T-helper 1 cell treated with Interleukin-12 subunit alpha and Interleukin-12 subunit beta and Interleukin-4 antibody, amounts not matched to agents 30 μg/mL and 1 μg/mL, for 36 hours (primary cell): Measurements from ENCODE around the gene TNFRSF25.

Experiments
- H3K27ac Mint-ChIP-seq: one replicate; pipeline ENCODE4 v1.8.0; 2021; ENCODE audit warnings: mild to moderate bottlenecking, mixed read lengths
- H3K27me3 Mint-ChIP-seq: one replicate; pipeline ENCODE4 v1.8.0; 2021; ENCODE audit warnings: low read depth, mixed read lengths
- H3K36me3 Mint-ChIP-seq: one replicate; pipeline ENCODE4 v1.8.0; 2021; ENCODE audit warnings: low read depth, mixed read lengths
- H3K4me1 Mint-ChIP-seq: one replicate; pipeline ENCODE4 v1.8.0; 2021; ENCODE audit warnings: low read depth, mixed read lengths
- H3K4me3 Mint-ChIP-seq: one replicate; pipeline ENCODE4 v1.8.0; 2021; ENCODE audit warnings: mild to moderate bottlenecking, moderate library complexity, mixed read lengths
- H3K9me3 Mint-ChIP-seq: one replicate; pipeline ENCODE4 v1.8.0; 2021; ENCODE audit warnings: mixed read lengths

TNFRSF25 gene

DNA sequence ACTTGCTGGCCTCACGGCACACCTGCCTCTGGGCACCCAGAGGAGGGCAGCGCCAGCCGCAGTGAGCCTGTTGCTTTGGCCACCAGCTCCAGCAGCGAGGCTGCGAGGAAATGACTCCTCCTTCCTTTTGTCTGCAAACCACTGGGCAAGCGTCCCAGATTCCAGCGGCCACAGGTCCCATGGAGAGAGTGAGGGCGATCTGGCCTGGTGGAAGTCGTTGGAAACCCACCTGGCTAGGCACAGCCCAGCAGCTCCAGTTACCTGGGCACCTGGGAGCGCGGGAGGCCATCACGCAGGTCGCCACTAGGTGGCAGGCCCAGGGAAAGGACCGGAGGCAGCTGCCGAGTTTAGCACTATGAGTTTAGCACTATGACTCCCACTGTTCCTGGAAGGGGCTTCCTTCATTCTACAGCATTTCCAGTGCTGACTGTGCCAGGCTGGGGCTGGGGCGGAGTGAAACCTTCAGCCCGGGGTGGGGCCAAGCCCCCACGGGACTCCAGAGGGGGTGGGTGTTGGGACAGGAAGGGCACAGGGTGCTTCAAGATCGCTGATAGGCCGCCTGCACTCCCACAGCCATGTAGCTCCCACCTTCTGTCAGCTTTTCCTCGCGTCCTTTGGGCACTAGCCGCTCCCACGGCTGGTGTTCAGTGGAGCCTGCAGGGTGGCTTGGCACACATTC lies 42.5 kb downstream of the TNFRSF25 start:
- Mint-ChIP-seq H3K27ac (no peak overlapping the region), H3K36me3 (no peaks in the 10 kb centered on the region), H3K27me3 (peaks cover 59% of the 10 kb centered on the region), H3K4me3 (peak overlapping the region; percentile 31), H3K9me3 (no peaks in the 10 kb centered on the region), H3K4me1 (peaks cover 13% of the 10 kb centered on the region)

DNA sequence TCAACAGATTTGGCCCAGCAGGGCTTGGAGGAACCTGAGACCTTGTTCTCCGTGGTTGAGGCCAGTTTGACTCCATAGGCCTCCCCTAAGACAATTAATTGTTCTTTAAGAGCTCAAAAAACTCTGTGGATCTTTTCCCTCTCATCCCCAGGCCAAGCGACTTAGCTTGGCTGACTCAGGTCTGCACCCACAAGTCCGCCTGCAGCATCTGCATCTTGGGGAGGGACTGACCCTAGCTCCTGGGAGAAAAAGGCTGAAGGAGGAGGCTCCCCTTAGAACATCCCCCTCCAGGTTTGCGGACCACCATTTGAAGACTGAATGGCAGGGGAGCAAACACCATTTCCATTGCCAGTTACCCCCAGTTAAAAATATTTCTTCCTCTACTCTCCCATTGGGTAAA lies 44.7 kb downstream of the TNFRSF25 start:
- Mint-ChIP-seq H3K36me3 (no peaks in the 10 kb centered on the region), H3K4me1 (peaks cover 13% of the 10 kb centered on the region), H3K4me3 (no peak overlapping the region), H3K27ac (no peak overlapping the region), H3K27me3 (peaks cover 70% of the 10 kb centered on the region), H3K9me3 (no peaks in the 10 kb centered on the region)

DNA sequence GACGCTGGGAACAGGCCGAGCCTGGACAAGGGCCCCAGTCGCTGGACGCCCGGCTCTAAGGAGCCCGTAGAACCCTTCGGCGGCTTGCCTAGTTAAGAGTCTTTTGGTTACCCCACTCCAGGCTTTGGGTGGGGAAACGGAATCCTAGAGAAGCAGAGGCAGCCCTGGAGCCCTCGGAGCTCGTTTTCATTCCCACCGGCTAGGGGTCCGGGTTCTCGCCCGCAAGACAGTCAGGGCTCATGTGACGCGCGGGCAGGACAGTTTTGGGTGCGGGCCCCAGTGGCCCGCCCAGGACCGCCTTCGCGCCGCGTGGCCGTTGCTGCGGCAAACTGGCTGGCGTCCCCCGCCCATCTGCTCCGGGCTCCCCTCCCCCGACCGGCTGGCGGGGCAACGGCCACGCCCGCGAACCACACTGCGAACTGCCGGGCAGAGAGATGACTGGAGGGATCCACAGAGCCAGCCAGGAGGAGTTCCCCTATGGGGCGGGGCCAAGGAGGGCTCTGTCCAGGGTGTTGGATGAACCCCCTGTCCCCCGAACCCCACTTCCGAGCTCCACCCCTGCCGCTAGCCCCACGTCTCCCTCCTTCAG lies 45.4 kb downstream of the TNFRSF25 start:
- Mint-ChIP-seq H3K9me3 (no peaks in the 10 kb centered on the region), H3K27ac (no peak overlapping the region), H3K4me1 (peaks cover 13% of the 10 kb centered on the region), H3K27me3 (peaks cover 72% of the 10 kb centered on the region), H3K4me3 (no peak overlapping the region), H3K36me3 (no peaks in the 10 kb centered on the region)

DNA sequence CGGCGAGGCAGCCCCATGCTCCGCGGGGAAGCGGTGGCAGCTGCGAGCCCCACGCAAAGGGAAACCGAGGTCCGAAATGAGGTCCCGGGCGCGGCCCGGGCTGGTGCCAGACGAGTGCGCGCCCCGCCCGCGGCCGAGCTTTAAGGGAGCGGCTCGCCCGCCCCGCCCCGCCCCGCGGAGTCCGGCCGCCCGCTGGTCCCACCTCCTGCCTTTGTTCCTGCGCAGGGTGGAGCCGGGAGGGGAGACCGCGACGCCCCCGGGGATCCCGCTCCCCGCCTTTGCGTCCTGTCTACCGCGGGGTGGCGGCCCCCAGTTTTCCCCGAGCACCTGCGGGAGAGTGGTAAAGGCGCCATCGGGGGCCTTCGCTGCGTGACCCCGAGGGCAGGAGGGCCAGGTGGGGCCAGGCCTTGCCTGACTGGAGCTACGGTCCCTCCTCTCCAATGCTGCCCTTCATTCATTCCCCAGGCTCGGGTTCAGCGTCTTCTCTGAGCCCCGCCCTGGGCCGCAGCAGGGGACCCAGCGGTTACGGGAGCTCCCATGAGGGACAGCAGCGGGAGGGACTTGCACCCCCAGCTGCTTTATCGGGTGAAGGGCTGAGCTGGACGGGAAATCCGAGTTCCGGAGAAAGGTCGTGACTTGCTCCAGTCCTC lies 46.0 kb downstream of the TNFRSF25 start, which contains the start of gene HES2:
Gene HES2, minus strand, starts transcription at position 116 of the 650 bp plus-strand sequence. Its CDS starts 99 bp downstream, at position 17.
- H3K27me3 Mint-ChIP-seq: peaks cover 74% of the 10 kb centered on the region
- no peaks in the 10 kb centered on the region for H3K36me3 Mint-ChIP-seq
- H3K4me1 Mint-ChIP-seq: peaks cover 17% of the 10 kb centered on the region
- no peaks in the 10 kb centered on the region for H3K9me3 Mint-ChIP-seq
- H3K27ac Mint-ChIP-seq: no peak within 1 kb of the TSS
- H3K4me3 Mint-ChIP-seq: peak within 1 kb of the TSS; percentile 37

DNA sequence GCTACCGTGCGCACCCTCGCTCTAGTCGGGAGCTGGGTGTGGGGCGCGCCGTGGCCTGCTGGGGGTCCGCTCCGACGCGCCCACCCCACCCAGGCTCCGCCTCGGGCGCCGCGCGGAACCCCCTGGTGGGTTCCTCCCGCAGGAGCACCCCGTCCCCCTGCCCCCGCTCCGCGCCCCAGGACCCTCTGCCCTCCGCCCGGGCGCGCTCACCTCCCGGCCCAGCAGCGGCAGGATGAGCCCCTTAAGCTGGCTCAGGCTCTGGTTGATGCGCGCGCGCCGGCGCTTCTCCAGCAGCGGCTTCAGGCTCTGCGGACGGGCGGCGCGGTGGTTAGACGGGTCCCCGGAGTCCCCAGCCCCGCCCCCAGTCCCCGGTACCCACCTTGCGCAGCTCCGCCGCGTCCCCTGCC lies 46.6 kb downstream of the TNFRSF25 start:
- H3K27ac Mint-ChIP-seq: no peak overlapping the region
- peaks cover 79% of the 10 kb centered on the region for H3K27me3 Mint-ChIP-seq
- H3K4me1 Mint-ChIP-seq: peaks cover 21% of the 10 kb centered on the region
- no peaks in the 10 kb centered on the region for H3K36me3 Mint-ChIP-seq
- H3K9me3 Mint-ChIP-seq: no peaks in the 10 kb centered on the region
- H3K4me3 Mint-ChIP-seq: peak overlapping the region; percentile 37

DNA sequence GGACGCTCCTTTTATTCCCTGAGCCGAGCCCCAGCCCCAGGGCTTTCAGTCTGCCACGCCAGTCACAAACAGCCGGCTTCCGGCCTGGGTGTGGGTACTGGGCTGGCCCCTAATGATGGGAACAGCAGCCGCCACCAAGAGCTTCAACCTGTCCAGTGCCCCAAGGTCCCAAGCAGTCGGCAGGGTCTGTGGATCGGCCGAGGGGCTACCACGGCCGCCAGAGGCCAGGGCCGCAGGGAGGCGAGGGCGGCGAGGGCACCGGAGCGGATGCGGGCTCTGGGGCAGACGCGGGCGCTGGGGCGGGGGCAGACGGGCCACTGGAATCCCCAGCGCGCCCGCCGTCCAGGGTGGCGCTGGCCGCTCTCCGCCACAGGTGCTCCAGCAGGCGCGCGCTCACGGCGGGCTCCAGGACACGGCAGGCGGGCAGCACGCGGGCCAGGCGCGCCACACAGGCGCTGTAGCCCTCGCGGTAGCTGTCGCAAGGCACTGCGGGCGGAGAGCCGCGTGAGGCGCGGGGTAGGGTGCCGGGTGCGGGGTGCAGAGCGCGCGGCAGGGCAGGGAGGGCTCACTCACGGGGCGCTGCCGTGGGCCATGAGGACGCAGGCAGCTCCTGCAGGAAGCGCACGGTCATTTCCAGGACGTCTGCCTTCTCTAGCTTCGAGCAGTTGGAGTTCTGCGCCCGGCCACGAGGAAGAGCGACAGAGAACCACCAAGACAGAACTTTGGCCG lies 47.1 kb downstream of the TNFRSF25 start:
- no peak overlapping the region for H3K27ac Mint-ChIP-seq
- no peaks in the 10 kb centered on the region for H3K9me3 Mint-ChIP-seq
- H3K4me1 Mint-ChIP-seq: peaks cover 20% of the 10 kb centered on the region
- H3K36me3 Mint-ChIP-seq: no peaks in the 10 kb centered on the region
- peaks cover 77% of the 10 kb centered on the region for H3K27me3 Mint-ChIP-seq
- H3K4me3 Mint-ChIP-seq: peak overlapping the region; percentile 37

DNA sequence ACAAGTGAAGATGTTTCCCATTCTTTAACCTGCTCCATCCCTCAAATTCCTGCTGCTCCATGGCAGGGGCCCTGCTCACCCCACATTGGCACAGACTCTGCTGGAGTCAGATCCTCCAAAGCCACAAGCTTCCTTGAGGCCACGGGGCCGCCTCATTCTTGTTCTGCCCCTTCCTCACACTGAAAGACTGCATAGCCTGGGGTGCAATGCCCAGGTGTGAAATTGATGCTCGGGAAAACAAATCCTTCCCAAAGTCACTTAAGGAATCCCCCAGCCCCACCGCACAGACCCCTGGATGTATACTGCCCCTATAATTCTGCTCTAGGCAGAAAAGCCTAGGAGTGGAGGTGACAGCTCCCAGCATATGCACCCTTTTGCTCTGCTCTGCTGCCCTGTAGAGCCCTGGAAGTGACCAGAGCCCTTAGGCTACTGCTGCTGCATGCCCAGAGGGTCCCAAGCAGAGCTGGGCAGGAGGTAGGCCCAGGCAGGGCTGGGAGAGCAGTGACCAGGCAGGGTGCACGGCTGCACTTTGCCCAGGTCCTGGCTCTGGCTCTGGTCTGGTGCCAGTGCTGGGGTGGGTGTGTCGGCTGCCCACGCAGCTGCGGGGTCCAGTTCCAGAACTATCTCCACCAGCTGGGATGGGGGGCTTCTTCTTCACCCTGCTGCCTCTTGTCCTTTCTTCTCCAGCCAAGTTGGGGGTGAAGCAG lies 47.9 kb downstream of the TNFRSF25 start:
- Mint-ChIP-seq H3K9me3 (no peaks in the 10 kb centered on the region), H3K4me3 (no peak overlapping the region), H3K27me3 (peaks cover 74% of the 10 kb centered on the region), H3K36me3 (no peaks in the 10 kb centered on the region), H3K27ac (no peak overlapping the region), H3K4me1 (peaks cover 19% of the 10 kb centered on the region)

DNA sequence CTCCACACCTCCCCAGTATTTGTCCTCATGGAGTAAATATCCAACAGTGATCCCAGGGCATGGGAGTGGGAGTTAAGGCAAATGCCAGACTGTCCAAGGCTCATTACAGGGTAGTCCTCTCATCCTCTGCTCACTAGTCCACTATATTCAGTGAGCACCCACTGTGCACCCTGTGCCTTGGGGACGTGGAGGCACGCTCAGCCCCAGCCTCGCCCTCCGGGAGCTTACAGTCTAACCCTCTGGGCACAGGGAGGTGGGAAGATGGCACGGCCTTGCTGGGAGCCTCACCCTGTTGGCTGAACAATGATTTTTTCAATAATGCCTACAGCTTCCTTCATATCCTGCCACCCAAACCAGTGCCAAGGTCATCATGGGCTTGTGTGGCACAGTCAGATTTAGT lies 49.1 kb downstream of the TNFRSF25 start:
- Mint-ChIP-seq H3K27me3 (peaks cover 70% of the 10 kb centered on the region), H3K36me3 (no peaks in the 10 kb centered on the region), H3K4me3 (no peak overlapping the region), H3K4me1 (peaks cover 19% of the 10 kb centered on the region), H3K27ac (no peak overlapping the region), H3K9me3 (no peaks in the 10 kb centered on the region)

DNA sequence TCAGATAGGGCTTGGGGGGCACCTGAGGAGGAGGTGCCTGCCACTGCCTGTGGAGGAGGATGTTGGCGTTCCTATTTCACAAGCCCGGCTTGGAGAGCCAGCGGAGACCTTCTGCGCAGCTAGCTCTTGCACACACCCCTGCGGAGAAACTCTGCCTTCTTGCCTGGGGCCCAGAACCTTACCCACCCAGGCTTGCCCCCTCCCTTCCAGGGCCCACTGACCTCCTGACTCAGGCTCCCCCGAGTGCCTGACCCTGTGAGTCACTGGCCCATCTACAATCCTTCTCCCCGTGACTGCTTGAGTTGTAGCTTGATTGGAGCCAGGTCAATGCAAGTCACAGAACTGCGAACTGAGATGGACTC lies 49.7 kb downstream of the TNFRSF25 start:
- Mint-ChIP-seq H3K4me1 (peaks cover 15% of the 10 kb centered on the region), H3K9me3 (no peaks in the 10 kb centered on the region), H3K4me3 (no peak overlapping the region), H3K27ac (no peak overlapping the region), H3K27me3 (peaks cover 63% of the 10 kb centered on the region), H3K36me3 (no peaks in the 10 kb centered on the region)

DNA sequence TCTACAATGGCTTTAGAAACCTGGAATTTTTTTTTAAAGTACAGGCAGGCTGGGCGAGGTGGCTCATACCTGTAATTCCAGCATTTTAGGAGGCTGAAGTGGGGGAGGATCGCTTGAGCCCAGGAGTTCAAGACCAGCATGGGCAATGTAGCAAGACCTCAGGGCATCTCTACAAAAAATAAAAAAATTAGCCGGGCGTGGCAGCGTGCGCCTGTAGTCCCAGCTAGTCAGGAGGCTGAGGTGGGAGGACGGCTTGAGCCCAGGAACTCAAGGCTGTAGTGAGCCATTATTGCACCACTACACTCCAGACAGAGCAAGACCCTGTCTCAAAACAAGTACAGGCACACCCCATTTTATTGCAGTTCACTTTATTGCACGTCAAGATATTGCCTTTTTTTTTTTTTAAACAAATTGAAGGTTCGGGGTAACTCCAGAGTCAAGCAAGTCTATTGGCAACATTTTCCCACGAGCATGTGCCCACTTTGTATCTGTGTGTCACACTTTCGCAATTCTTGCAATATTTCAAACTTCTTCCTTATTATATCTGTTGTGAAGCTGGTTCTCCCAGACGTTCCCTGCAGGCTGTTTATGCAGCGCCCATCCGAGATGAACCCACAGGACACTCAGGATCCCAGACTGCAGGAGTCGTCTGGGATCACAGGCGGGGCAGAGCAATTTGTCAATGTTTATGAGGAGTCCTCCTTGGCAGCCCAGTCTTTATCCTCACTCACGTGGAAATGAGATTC lies 50.9 kb downstream of the TNFRSF25 start:
- H3K4me1 Mint-ChIP-seq: peaks cover 11% of the 10 kb centered on the region
- H3K27ac Mint-ChIP-seq: no peak overlapping the region
- H3K36me3 Mint-ChIP-seq: no peaks in the 10 kb centered on the region
- no peaks in the 10 kb centered on the region for H3K9me3 Mint-ChIP-seq
- H3K27me3 Mint-ChIP-seq: peaks cover 58% of the 10 kb centered on the region
- no peak overlapping the region for H3K4me3 Mint-ChIP-seq

DNA sequence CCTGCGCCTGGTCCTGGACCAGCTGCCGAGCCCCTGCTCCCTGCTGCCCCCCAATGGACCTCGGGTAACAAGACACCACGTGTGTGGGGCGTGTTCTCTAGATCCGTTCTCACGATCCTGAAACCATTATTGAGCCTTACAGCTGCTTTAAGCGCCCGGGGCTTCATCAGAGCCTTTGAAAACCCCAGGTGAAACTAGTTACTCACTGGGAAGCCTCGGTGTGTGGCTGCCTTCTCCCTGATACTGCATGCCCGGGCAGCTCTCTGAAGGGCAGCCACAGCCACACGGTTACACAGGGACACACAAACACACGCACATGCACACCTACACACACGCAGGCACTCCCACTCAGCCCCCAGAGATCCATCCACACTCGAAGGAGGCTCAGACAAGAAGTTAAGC lies 51.5 kb downstream of the TNFRSF25 start:
- no peak overlapping the region for H3K4me3 Mint-ChIP-seq
- peaks cover 56% of the 10 kb centered on the region for H3K27me3 Mint-ChIP-seq
- H3K4me1 Mint-ChIP-seq: peaks cover 11% of the 10 kb centered on the region

DNA sequence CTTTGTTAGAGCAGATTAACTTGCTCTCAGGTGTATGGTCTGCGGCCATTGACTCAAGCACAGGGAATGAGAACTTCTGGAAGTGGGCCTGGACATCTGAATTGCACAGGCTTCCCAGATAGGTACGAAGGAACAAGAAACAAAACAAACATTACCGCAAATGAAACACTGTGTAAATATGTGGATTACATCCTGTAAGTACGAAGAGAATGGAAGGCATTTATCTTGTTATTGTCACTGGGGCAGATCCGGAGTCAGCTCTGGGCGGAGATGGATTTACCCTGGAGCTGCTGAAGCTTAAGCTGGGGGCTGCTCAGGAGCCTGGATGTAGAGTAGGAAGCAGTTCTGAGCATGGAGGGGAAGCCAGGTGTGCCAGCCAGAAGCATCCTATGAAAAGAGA lies 53.1 kb downstream of the TNFRSF25 start:
- Mint-ChIP-seq H3K4me1 (peaks cover 11% of the 10 kb centered on the region), H3K36me3 (no peaks in the 10 kb centered on the region), H3K9me3 (no peaks in the 10 kb centered on the region), H3K27ac (no peak overlapping the region), H3K4me3 (no peak overlapping the region), H3K27me3 (peaks cover 53% of the 10 kb centered on the region)

More for the DNA sequence above, 51.5 kb downstream of the TNFRSF25 start:
- no peaks in the 10 kb centered on the region for H3K9me3 Mint-ChIP-seq
- no peaks in the 10 kb centered on the region for H3K36me3 Mint-ChIP-seq
- no peak overlapping the region for H3K27ac Mint-ChIP-seq
